Neural cell (in vitro differentiated cells): ENCODE measurements around the gene OR52H1. TPM values are rescaled to one million over a fixed set of nuclear protein-coding genes. Genes with fewer than 3 reads are reported as not detected.
A peak's percentile ranks its signal among the peaks of the same experiment; 100 is the strongest.

ENCODE experiments used
- H2AFZ ChIP-seq: fragments of 200-600, 300-800 bp; sonication (generic), shearing (Covaris generic); 2 replicates; pipeline ENCODE4 v1.6.0; 2014; ENCODE audit warnings: low read depth, mild to moderate bottlenecking, antibody characterized with exemption, low read length, moderate library complexity
- H3F3A ChIP-seq: fragments of 200-600 bp; shearing (Covaris generic); 2 replicates; pipeline ENCODE4 v1.6.1; 2016; ENCODE audit warnings: mild to moderate bottlenecking, moderate library complexity, mixed read lengths, antibody characterized with exemption, low read length; ENCODE audit not compliant: insufficient read depth, poor library complexity, severe bottlenecking
- H3K27ac ChIP-seq: fragments of 200-600, 300-800 bp; sonication (generic), shearing (Covaris generic); 2 replicates; pipeline ENCODE4 v1.5.1; 2014; ENCODE audit warnings: mild to moderate bottlenecking, low read length, moderate library complexity
- H3K27me3 ChIP-seq: fragments of 300-800, 200-600 bp; sonication (generic), shearing (Covaris generic); 2 replicates; pipeline ENCODE4 v1.6.0; 2014; ENCODE audit warnings: mild to moderate bottlenecking, low read depth, low read length, moderate library complexity; ENCODE audit not compliant: insufficient read depth
- H3K36me3 ChIP-seq: fragments of 300-800, 200-600 bp; sonication (generic), shearing (Covaris generic); 2 replicates; pipeline ENCODE4 v1.5.1; 2014; ENCODE audit warnings: mild to moderate bottlenecking, antibody characterized with exemption, low read length, moderate library complexity; ENCODE audit not compliant: insufficient read depth
- H3K4me2 ChIP-seq: fragments of 300-800, 200-600 bp; sonication (generic), shearing (Covaris generic); 2 replicates; pipeline ENCODE4 v1.6.0; 2014; ENCODE audit warnings: mild to moderate bottlenecking, low read length
- H3K4me3 ChIP-seq: fragments of 300-800, 200-600 bp; sonication (generic), shearing (Covaris generic); 2 replicates; pipeline ENCODE4 v1.5.1; 2014; ENCODE audit warnings: mild to moderate bottlenecking, low read length, moderate library complexity
- H3K79me2 ChIP-seq: fragments of 200-600 bp; shearing (Covaris generic); replicated peaks from 2 replicates; pipeline ENCODE4 v1.6.0; 2014; ENCODE audit warnings: mild to moderate bottlenecking, low read length, moderate library complexity; ENCODE audit not compliant: insufficient read depth
- H3K9ac ChIP-seq: fragments of 300-800, 200-600 bp; sonication (generic), shearing (Covaris generic); 2 replicates; pipeline ENCODE4 v1.6.1; 2016; ENCODE audit warnings: mild to moderate bottlenecking, low read length, mixed read lengths
- H3K9me2 ChIP-seq: fragments of 200-600 bp; shearing (Covaris generic); 2 replicates; pipeline ENCODE4 v1.6.1; 2016; ENCODE audit warnings: mild to moderate bottlenecking, low read length, mixed read lengths; ENCODE audit not compliant: insufficient read depth
- H3K9me3 ChIP-seq: fragments of 200-600, 300-800 bp; sonication (generic), shearing (Covaris generic); 2 replicates; pipeline ENCODE4 v1.6.1; 2016; ENCODE audit warnings: mild to moderate bottlenecking, mixed run types, low read length, moderate library complexity, mixed read lengths
- H4K20me1 ChIP-seq: fragments of 200-600 bp; shearing (Covaris generic); 2 replicates; pipeline ENCODE4 v1.6.1; 2016; ENCODE audit warnings: mild to moderate bottlenecking, mixed run types; ENCODE audit not compliant: insufficient read depth
- CTCF ChIP-seq: fragments of 450-650 bp; IDR thresholded peaks from 2 replicates; pipeline ENCODE4 v1.5.1; 2014; ENCODE audit warnings: antibody characterized with exemption, mild to moderate bottlenecking, moderate library complexity; ENCODE audit not compliant: poor library complexity, severe bottlenecking
- EP300 ChIP-seq: fragments of 450-650 bp; conservative IDR thresholded peaks from 2 replicates; pipeline ENCODE4 v1.6.1; 2014; ENCODE audit warnings: antibody characterized with exemption, mild to moderate bottlenecking, moderate library complexity; ENCODE audit not compliant: poor library complexity, severe bottlenecking
- EZH2 ChIP-seq: fragments of 200-600, 300-800 bp; shearing (Covaris generic), sonication (generic); IDR thresholded peaks from 2 replicates; pipeline ENCODE4 v1.6.1; 2014; ENCODE audit warnings: antibody characterized with exemption, low read length, borderline replicate concordance, mild to moderate bottlenecking; ENCODE audit not compliant: insufficient read depth, poor library complexity, severe bottlenecking
- MXI1 ChIP-seq: fragments of 450-650 bp; conservative IDR thresholded peaks from 2 replicates; pipeline ENCODE4 v1.6.1; 2014; ENCODE audit warnings: antibody characterized with exemption, mild to moderate bottlenecking; ENCODE audit not compliant: poor library complexity, severe bottlenecking
- POLR2AphosphoS5 ChIP-seq: IDR thresholded peaks from 2 replicates; pipeline ENCODE4 v1.6.1; 2012
- RAD21 ChIP-seq: fragments of 450-650 bp; conservative IDR thresholded peaks from 2 replicates; pipeline ENCODE4 v1.6.1; 2014; ENCODE audit warnings: antibody characterized with exemption, mild to moderate bottlenecking, moderate library complexity
- REST ChIP-seq: IDR thresholded peaks from 2 replicates; pipeline ENCODE4 v1.6.1; 2012; ENCODE audit warnings: borderline replicate concordance
- SMC3 ChIP-seq: fragments of 450-650 bp; conservative IDR thresholded peaks from 2 replicates; pipeline ENCODE4 v1.6.1; 2014; ENCODE audit warnings: antibody characterized with exemption, mild to moderate bottlenecking, moderate library complexity; ENCODE audit not compliant: poor library complexity
- TAF1 ChIP-seq: IDR thresholded peaks from 2 replicates; pipeline ENCODE4 v1.6.1; 2012; ENCODE audit warnings: low read depth
- polyA plus RNA-seq: library from polyadenylated mRNA; depleted of rRNA; stranded (reverse); fragments of >200 nt; gene quantifications from 2 replicates; pipeline ENCODE4 v1.2.3, GENCODE V29; 2014

OR52H1 gene
- polyA plus RNA-seq, 1 donor from 2014 or later: not detected

GRCh38 chr11:5577101-5577500, 28.8 kb upstream of the OR52H1 start:
- no peak for TF ChIP-seq MXI1
- TF ChIP-seq TAF1: no peak
- TF ChIP-seq EZH2: no peak
- TF ChIP-seq POLR2AphosphoS5: no peak
- TF ChIP-seq SMC3: no peak
- no peak for TF ChIP-seq EP300
- no peak for TF ChIP-seq CTCF
- TF ChIP-seq RAD21: no peak
- TF ChIP-seq REST: no peak
- H3K27me3 ChIP-seq: no peaks in the 10 kb centered on the region

GRCh38 chr11:5575152-5575551, 26.8 kb upstream of the OR52H1 start:
- H3K4me3 ChIP-seq: no peak overlapping the region
- H3K27ac ChIP-seq: no peak overlapping the region
- no peaks in the 10 kb centered on the region for H3K9me2 ChIP-seq
- no peaks in the 10 kb centered on the region for H3K79me2 ChIP-seq
- no peaks in the 10 kb centered on the region for H3K9me3 ChIP-seq
- no peaks in the 10 kb centered on the region for H3F3A ChIP-seq
- H4K20me1 ChIP-seq: no peaks in the 10 kb centered on the region
- H3K4me2 ChIP-seq: no peak overlapping the region
- H3K9ac ChIP-seq: no peak overlapping the region
- TF ChIP-seq EP300 (no peak), TAF1 (no peak), RAD21 (no peak), CTCF (no peak), REST (no peak), MXI1 (no peak), SMC3 (no peak), POLR2AphosphoS5 (no peak), EZH2 (no peak)
- peak overlapping the region; percentile 34 for H2AFZ ChIP-seq
- H3K27me3 ChIP-seq: no peaks in the 10 kb centered on the region
- no peaks in the 10 kb centered on the region for H3K36me3 ChIP-seq

More at GRCh38 chr11:5577101-5577500, 28.8 kb upstream of the OR52H1 start:
- Histone ChIP-seq H3K4me3 (no peak overlapping the region), H4K20me1 (no peaks in the 10 kb centered on the region), H3K4me2 (no peak overlapping the region), H3K36me3 (no peaks in the 10 kb centered on the region), H3K9me2 (no peaks in the 10 kb centered on the region), H3K9ac (no peak overlapping the region), H2AFZ (no peak overlapping the region), H3K27ac (no peak overlapping the region), H3K79me2 (no peaks in the 10 kb centered on the region), H3F3A (no peaks in the 10 kb centered on the region), H3K9me3 (no peaks in the 10 kb centered on the region)
